Lower leg skin (tissue), 4 donors: Measurements from ENCODE around the gene TTC13. TPM values are rescaled to one million over a fixed set of nuclear protein-coding genes. Genes with fewer than 3 reads are reported as not detected.

Experiments used
- DNase-seq, 2 donors: peaks; one replicate each; pipeline ENCODE4 v3.0.0-alpha.2; 2019; ENCODE audit warnings: low spot score in 2 of 2
- H3K4me3 ChIP-seq: fragments of 200-600 bp; sonication (generic); 2 replicates; pipeline ENCODE4 v1.5.1; 2017; ENCODE audit warnings: mild to moderate bottlenecking, low read depth; ENCODE audit not compliant: poor library complexity, severe bottlenecking
- POLR2A ChIP-seq, 2 donors: fragments of 450-650 bp; IDR thresholded peaks; one replicate each; pipeline ENCODE4 v1.6.1; 2016 to 2017; ENCODE audit warnings: antibody characterized with exemption in 2 of 2, mild to moderate bottlenecking in 1 of 2, moderate library complexity in 1 of 2
- WGBS, 2 donors: methylation state at CpG; one replicate each; pipeline ENCODE4 v1.1.5; 2018; 5-methylcytosine and 5-hydroxymethylcytosine counted together
- intact Hi-C: fragments of 100-400 bp; cut with DNase I; formaldehyde crosslinking; loops from one replicate; pipeline ENCODE4 v1.15.0; 2023; ENCODE audit warnings: low total_unique reads
- microRNA counts, 2 donors: library from miRNA; unstranded; fragments of <30 nt; microRNA quantifications; one replicate each; lab custom pipeline; 2016
- total RNA-seq, 4 donors: library from RNA; depleted of rRNA; stranded (reverse); fragments of >200 nt; gene quantifications; one replicate each; pipeline ENCODE4 v1.1.0, GENCODE V29; 2016
- TF ChIP-seq, protein P1 (sequence below), 3 donors: fragments of 450-650 bp; IDR thresholded peaks; one replicate each; pipeline ENCODE4 v1.5.1; 2016; ENCODE audit warnings: antibody characterized with exemption in 3 of 3, mild to moderate bottlenecking in 3 of 3, moderate library complexity in 2 of 3

TTC13 gene
- total RNA-seq, 4 donors from 2014 or later: 6.6 to 34.7 (median 24.7) TPM

- TF ChIP-seq POLR2A (IDR thresholded peaks at IDR 0.05): no peak
- TF ChIP-seq, protein P1, sequence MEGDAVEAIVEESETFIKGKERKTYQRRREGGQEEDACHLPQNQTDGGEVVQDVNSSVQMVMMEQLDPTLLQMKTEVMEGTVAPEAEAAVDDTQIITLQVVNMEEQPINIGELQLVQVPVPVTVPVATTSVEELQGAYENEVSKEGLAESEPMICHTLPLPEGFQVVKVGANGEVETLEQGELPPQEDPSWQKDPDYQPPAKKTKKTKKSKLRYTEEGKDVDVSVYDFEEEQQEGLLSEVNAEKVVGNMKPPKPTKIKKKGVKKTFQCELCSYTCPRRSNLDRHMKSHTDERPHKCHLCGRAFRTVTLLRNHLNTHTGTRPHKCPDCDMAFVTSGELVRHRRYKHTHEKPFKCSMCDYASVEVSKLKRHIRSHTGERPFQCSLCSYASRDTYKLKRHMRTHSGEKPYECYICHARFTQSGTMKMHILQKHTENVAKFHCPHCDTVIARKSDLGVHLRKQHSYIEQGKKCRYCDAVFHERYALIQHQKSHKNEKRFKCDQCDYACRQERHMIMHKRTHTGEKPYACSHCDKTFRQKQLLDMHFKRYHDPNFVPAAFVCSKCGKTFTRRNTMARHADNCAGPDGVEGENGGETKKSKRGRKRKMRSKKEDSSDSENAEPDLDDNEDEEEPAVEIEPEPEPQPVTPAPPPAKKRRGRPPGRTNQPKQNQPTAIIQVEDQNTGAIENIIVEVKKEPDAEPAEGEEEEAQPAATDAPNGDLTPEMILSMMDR (IDR thresholded peaks at IDR 0.05): no peak
- no peak for DNase-seq
- H3K4me3 ChIP-seq: no peak overlapping the region
- intact Hi-C loops: no loop called here
- WGBS, 2 donors: 73 to 84% methylated on average over 1 of the region's 1 CpG
These were observed 120.8 kb downstream of the TTC13 start for GRCh38 chr1:230857822-230858221.

GRCh38 chr1:230857077-230857476, 121.6 kb downstream of the TTC13 start:
- intact Hi-C loops: no loop called here
- WGBS, 2 donors: 90 to 91% methylated on average over 13 of the region's 13 CpGs
- no peak for TF ChIP-seq POLR2A (IDR thresholded peaks at IDR 0.05)
- TF ChIP-seq, protein P1 (IDR thresholded peaks at IDR 0.05): no peak
- no peak overlapping the region for H3K4me3 ChIP-seq
- DNase-seq: no peak

MicroRNAs within 50 kb of the gene (microRNA counts, 767-probe panel; counts per million panel counts)
- 0 to 358 counts per million in 2 donors for microRNA hsa-miR-1182 (lab: Ali Mortazavi, UCI)

Other genes starting within 250 kb of the TTC13 start
- 1 to 10 TPM in 1 of 4 donors, under 1 TPM in 3; 0.11 to 1.1 (median 0.27) TPM for gene CAPN9, start 231.5 kb downstream of the TTC13 start, total RNA-seq
- 10 to 100 TPM; 71.1 to 80.1 (median 73.3) TPM for gene C1orf198, start 110.3 kb downstream of the TTC13 start, total RNA-seq
- gene ARV1, start 233 bp upstream of the TTC13 start, total RNA-seq: 10 to 100 TPM; 16.6 to 23.4 (median 21.9) TPM
- 100 to 1,000 TPM in 1 of 4 donors, 10 to 100 TPM in 3; 63.1 to 106 (median 94.1) TPM for gene FAM89A, start 61.4 kb upstream of the TTC13 start, total RNA-seq
- gene TRIM67, start 183.2 kb upstream of the TTC13 start, total RNA-seq: under 1 TPM in 2 of 4 donors, not detected in 2; 0.03 to 0.29 TPM